ENCODE measurements around the gene ACACA.

The ACACA gene

DNA sequence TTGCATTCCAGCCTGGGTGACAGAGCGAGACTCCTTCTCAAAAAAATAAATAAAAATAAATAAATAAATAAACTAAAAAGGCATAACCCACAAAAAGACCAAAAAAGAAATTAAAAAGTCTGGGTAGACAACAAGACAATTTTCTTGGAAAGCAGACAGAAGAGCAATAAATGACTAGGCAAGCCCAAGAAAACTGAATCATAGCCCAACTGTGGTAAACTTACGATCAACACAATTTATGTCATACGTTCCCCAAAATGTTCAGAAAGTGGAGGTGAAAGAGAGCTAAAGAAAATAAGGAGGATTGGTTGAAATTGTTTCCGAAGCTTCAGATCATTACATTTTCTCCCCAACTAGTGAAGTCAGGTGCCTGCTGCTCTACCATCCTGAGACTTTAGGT, 62.1 kb downstream of the ACACA start:
- DNase-seq (ENCODE audit: low read depth) = no peak

- no peak for DNase-seq (ENCODE audit: low read depth)
Observed at GRCh38 chr17:37342589-37342988, 64.0 kb downstream of the ACACA start.

- no peak for DNase-seq (ENCODE audit: low read depth)
Observed at GRCh38 chr17:37340804-37341203, 65.8 kb downstream of the ACACA start.

GRCh38 chr17:37339321-37339720, 67.3 kb downstream of the ACACA start:
- DNase-seq (ENCODE audit: low read depth) = no peak

DNA sequence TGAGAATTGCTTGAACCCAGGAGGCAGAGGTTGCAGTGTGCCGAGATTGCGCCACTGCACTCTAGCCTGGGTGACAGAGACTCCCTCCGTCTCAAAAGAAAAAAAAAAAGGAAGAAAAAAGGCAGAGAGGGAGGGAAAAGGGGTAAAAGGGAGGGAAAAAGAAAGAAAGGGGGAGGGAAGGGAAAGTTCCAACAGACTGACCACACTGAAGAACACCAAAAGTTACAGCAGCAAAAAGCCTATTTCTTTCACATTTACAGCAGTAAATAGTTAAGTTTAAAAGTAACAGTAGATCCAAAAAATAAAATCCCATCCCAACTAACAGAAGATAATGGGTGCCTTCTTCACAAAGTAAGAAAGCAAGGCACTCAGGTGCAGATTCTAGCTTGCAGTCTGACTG, 67.8 kb downstream of the ACACA start:
- DNase-seq (ENCODE audit: low read depth) = no peak

GRCh38 chr17:37327341-37328090, 79.1 kb downstream of the ACACA start:
- no peak for DNase-seq (ENCODE audit: low read depth)

DNA sequence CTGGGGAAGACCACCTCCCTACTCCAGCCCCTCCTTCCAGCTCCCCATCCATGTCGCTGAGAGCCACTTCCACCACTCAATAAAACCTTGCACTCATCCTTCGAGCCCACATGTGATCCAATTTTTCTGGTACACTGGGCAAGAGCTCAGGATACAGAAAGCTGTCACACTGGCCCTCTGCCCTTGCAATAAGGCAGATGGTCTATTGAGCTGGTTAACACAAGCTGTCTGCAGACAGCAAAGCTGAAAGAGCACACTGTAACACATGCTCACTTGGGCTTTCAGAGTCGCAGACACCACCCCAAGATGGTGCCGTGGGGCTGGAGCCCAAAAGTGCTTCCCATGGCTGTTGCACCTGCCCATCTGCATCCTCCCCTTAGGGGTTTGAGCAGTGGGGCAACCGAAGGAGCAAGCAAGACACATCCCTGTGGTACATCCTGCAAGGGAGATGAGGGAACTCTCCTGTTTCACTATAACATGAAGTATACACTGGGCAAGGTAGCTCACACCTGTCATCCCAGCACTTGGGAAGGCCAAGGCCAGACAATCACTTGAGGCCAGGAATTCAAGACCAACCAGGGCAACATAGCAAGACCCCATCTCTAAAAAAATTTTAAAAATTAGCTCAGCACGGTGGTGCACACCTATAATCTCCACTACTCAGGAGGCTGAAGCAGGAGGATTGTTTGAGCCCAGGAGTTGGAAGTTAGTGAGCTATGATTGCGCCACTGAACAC, 83.6 kb downstream of the ACACA start:
- no peak for DNase-seq (ENCODE audit: low read depth)

DNA sequence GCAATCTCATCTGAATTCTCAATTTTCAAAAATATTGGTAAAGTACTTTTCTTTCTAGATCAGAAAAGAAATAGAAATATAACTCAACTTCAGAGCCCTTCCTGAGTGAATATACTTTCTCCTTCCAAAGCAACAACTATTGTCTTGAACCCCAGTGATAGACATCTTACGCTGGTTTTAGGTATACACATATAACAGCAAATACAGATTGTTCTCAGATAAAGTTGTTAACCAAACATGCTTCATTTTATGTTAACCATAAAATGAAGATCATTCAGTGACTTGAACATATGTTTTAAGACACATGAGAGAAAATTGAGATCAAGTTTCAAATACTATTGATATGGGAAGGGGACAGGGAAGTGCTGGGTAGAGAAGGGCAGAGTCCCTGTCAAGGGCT, 84.5 kb downstream of the ACACA start:
- no peak for DNase-seq (ENCODE audit: low read depth)

DNA sequence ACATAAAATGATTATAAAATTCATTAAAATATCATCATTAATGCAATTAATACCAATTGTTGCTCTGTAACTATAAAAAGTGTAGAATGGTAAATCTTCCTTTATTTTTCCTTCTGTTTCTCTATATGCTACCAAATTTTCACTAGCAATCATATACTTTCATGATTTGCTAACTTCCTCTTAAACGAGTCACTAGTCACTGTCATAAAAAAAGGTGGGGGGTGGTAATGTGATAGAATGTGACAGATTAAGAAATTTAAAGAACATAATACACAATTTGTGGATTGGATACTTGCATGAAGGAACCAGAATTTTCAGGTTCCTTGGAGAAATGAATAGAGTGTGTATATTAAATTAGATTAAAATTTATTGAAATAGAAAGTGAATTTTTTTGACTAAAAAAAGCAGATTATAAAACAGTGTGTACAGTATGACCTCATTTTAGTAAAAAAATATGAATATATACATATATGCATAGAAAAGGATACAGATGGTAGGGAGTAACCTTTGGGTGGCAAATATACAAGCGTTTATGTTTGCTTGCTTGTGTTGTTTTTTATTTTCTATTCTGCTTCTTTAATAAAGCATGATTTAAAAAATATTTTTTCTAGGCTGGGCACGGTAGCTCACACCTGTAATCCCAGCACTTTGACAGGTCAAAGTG, 87.6 kb downstream of the ACACA start:
- DNase-seq (ENCODE audit: low read depth) = no peak

DNA sequence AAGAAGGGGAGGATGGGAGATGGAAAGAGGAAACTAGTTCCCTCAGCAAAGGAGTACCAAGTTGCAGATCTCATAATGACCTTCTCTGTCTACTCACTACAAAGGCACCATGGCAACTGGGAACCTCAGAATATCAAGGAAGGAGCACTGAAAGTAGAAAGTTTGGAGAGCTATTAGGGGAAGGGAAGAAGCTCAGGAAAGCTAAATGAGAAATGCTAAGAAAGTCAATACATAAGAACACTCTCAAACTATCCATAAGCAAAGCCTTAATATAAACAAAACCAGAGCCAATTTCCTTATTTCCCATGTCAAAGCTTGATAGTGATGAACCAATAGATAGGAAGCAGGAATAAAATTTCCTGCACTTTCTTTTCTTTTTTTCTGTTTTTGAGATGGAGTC, 88.8 kb downstream of the ACACA start:
- DNase-seq (ENCODE audit: low read depth) = no peak

DNA sequence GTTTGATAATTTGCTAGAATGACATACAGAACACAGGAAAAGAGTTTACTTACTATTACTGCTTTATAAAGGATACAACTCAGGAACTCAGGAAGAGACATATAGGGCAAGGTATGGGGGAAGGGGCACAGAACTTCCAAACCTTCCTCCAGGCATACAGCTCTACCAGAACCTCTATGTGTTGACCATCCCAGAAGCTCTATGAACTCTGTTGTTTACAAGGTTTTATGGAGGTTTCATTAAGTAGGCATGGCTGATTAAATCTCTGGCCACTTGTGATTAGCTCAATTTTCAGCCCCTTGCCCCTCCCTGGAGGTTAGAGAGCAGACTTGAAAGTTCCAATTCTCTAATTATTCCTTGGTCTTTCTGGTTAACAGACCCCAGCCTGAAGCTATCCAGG, 91.0 kb downstream of the ACACA start:
- no peak for DNase-seq (ENCODE audit: low read depth)

GRCh38 chr17:37312137-37312923, 94.3 kb downstream of the ACACA start:
- DNase-seq (ENCODE audit: low read depth) = no peak

DNA sequence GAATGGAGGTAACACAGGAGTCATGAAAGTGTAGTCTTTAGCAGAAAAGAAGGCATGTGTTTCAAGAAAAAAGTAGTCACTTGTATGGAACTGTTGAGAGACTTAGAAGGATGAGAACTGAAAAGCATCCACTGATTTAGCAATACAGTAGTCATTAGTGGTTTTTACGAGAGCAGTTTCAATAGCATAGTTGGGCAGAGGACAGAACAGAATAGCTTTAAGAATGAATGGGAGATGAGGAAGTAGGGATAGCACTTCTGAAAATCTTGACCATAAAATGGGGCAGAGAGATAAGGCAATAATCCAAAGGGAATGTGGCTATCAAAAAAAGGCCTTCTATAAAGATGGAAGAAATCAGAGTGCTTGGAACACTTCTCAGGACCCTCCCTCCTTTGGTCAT, 95.7 kb downstream of the ACACA start:
- no peak for DNase-seq (ENCODE audit: low read depth)

- DNase-seq (ENCODE audit: low read depth) = no peak
Observed at GRCh38 chr17:37309051-37309450, 97.6 kb downstream of the ACACA start.

GRCh38 chr17:37305406-37305905, 101.2 kb downstream of the ACACA start:
- no peak for DNase-seq (ENCODE audit: low read depth)

DNA sequence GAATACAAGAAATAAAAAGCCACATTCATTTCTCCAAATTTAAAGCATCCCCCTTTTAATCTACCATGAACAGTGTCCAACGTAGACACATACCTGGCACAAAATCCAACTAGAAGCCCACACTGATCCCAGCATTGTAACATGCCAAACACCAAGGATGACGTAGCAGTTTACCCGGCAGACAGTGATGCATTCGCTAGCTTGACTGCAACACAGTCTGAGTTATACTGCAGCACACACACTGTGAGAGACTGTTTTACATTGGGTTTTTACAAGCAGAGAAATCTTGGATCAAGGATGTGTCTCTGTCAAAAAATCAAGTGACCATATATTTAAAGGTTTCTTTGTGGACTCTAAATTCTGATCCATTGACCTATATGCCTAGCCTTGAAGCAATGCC, 105.3 kb downstream of the ACACA start:
- no peak for DNase-seq (ENCODE audit: low read depth)

DNA sequence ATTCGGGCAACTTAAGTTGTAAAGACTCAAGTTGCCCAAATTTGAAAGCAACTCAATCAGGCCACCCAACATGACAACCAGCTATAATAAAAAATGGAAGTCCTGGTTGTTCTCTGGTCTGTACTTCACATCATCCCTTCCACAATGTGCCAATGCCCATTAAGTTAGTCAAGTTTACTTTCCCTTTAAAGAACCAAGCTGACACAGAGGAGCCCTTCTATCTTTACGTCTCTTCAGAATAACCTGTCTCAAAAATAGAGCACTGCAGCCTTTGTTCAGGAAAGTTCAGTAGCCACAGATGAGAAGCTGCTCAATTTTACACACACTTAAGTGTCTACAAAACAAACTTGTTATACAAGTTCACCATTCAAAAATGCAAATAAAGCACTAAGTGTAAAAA, 106.0 kb downstream of the ACACA start:
- no peak for DNase-seq (ENCODE audit: low read depth)

DNA sequence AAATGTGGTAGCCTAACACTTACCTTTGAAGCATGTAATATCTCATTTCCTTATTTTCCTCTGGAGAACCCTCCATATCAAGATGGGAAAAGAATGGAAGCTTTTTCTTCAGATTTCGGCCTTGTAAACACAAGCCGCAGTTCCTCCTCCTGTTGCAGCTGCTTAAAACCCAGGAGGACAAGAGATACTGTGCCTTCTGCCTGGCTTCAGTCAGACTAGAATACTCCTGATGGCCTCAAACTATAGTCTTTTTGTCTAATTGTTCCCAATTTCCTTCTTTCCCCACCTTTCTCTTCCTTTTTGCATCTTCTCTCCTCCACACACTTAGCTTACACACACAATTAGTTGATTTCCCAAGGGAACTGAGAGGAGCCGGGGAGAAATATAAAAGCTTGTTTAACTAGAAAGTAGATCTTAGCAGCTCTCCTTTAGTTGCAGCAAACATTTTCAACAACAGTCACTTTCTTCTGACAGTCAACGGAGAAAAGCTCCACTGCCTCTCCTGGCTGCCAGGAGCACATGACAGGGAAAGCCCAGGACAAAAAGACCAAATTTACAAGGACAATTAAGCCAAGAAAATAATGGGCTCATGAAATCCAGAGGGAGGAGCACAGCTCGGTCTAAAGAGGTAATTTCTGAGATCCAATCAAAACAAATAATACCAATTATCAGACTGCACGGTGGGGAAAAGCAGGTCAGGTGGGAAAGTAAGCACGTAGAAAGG, 107.2 kb downstream of the ACACA start:
- DNase-seq (ENCODE audit: low read depth) = no peak

DNA sequence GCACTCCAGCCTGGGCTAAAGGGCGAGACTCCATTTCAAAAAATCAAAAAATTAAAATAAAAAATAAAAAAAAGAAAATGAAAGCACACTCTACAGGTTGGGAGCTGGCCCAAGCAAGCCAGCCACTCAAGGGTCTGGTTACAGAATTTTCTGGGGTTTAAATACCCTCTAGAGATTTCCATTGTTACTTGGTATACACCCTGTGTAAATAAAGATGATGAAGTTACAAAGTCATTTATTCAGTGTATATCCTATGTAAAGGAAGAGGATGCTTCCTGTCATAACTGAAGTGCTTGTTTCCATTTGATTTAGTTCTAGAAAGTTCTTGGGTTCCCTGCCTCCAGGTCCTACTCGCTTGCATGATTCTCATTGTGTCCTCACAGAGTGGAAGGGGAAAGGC, 110.7 kb downstream of the ACACA start:
- DNase-seq (ENCODE audit: low read depth) = no peak

- no peak for DNase-seq (ENCODE audit: low read depth)
Observed at GRCh38 chr17:37294888-37295287, 111.7 kb downstream of the ACACA start.

- no peak for DNase-seq (ENCODE audit: low read depth)
Observed at GRCh38 chr17:37293770-37294169, 112.9 kb downstream of the ACACA start.
